ENCODE results near the gene GPSM3.

GPSM3 gene

GRCh38 chr6:32170294-32170693 lies 22.1 kb downstream of the GPSM3 start:
- no peak for DNase-seq

GRCh38 chr6:32168807-32169591 lies 23.4 kb downstream of the GPSM3 start:
- DNase-seq: no peak

GRCh38 chr6:32168350-32168749 lies 24.1 kb downstream of the GPSM3 start:
- DNase-seq: no peak

- DNase-seq: no peak
These were observed 24.6 kb downstream of the GPSM3 start for GRCh38 chr6:32167761-32168262.

GRCh38 chr6:32167154-32167760 lies 25.2 kb downstream of the GPSM3 start:
- DNase-seq: no peak

GRCh38 chr6:32166411-32167061 lies 25.9 kb downstream of the GPSM3 start:
- no peak for DNase-seq

- DNase-seq: no peak
These were observed 28.1 kb downstream of the GPSM3 start, which contains the start of gene EGFL8 for GRCh38 chr6:32164295-32164694. Gene EGFL8, plus strand, starts transcription at chr6:32164595. Its CDS starts 1,571 bp downstream, at chr6:32166166.

- DNase-seq: no peak
These were observed 28.7 kb downstream of the GPSM3 start for GRCh38 chr6:32163559-32164258.

GRCh38 chr6:32158052-32158451 lies 34.4 kb downstream of the GPSM3 start:
- DNase-seq: no peak

- no peak for DNase-seq
These were observed 35.6 kb downstream of the GPSM3 start for GRCh38 chr6:32156891-32157290.

GRCh38 chr6:32154514-32155161 lies 37.8 kb downstream of the GPSM3 start:
- DNase-seq: peak; percentile 29

- peak; percentile 38 for DNase-seq
These were observed 38.6 kb downstream of the GPSM3 start, which contains the start of gene PPT2 for GRCh38 chr6:32153564-32154513. Gene PPT2, plus strand, starts transcription at chr6:32154141. Its CDS starts 454 bp downstream, at chr6:32154595.

- DNase-seq: no peak
These were observed 39.5 kb downstream of the GPSM3 start for GRCh38 chr6:32152769-32153563.

- no peak for DNase-seq
These were observed 40.3 kb downstream of the GPSM3 start, which contains the start of gene PRRT1 for GRCh38 chr6:32151863-32152768. Gene PRRT1, minus strand, starts transcription at chr6:32151939. Its CDS starts 112 bp downstream, at chr6:32151827.

GRCh38 chr6:32151181-32151862 lies 41.1 kb downstream of the GPSM3 start:
- DNase-seq: no peak

- DNase-seq: no peak
These were observed 42.2 kb downstream of the GPSM3 start for GRCh38 chr6:32149932-32150870.

- DNase-seq: no peak
These were observed 43.2 kb downstream of the GPSM3 start for GRCh38 chr6:32149092-32149755.

All from GF-D8 (cell line).